Adrenal gland (tissue), 5 donors: ENCODE measurements around the gene MTM1.

Experiments used
- POLR2A ChIP-seq, 2 donors: fragments of 450-650 bp; IDR thresholded peaks; one replicate each; pipeline ENCODE4 v1.6.1; 2017; ENCODE audit warnings: antibody characterized with exemption in 2 of 2, mild to moderate bottlenecking in 2 of 2, moderate library complexity in 1 of 2
- TF ChIP-seq, protein P1 (sequence below), 6 experiments: fragments of 450-650 bp in 4 of 6; fragments of 200-600 bp in 2 of 6; sonication (generic) in 1 of 6; IDR thresholded peaks; 1 replicate in 5 of 6; 2 replicates in 1 of 6; pipeline versions ENCODE4 v1.5.1 to v1.8.0; 2016 to 2021; ENCODE audit warnings: antibody characterized with exemption in 6 of 6, mild to moderate bottlenecking in 2 of 6, moderate library complexity in 1 of 6
- donor health status: DM: no; HTN: no; CAD: no.

DNA sequence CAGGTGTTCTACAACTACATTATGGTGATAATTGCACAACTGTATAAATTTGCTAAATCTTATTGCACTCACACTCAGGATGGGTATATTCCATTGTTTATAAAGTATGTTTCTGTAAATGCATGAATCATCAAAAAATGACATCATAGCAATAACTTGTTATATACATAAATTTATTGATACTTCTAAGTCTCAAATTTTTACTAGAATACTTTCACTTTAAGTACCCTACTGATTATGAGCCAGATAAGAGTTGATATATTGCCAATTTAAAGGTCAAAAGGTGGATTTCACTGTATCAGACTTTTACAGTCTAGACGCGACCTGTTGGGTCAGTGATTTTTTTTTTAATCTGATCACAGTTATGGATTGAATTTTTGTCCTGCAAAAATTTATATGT lies 87.4 kb downstream of the MTM1 start:
- TF ChIP-seq, protein P1, sequence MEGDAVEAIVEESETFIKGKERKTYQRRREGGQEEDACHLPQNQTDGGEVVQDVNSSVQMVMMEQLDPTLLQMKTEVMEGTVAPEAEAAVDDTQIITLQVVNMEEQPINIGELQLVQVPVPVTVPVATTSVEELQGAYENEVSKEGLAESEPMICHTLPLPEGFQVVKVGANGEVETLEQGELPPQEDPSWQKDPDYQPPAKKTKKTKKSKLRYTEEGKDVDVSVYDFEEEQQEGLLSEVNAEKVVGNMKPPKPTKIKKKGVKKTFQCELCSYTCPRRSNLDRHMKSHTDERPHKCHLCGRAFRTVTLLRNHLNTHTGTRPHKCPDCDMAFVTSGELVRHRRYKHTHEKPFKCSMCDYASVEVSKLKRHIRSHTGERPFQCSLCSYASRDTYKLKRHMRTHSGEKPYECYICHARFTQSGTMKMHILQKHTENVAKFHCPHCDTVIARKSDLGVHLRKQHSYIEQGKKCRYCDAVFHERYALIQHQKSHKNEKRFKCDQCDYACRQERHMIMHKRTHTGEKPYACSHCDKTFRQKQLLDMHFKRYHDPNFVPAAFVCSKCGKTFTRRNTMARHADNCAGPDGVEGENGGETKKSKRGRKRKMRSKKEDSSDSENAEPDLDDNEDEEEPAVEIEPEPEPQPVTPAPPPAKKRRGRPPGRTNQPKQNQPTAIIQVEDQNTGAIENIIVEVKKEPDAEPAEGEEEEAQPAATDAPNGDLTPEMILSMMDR (IDR thresholded peaks at IDR 0.05), result no peak
- TF ChIP-seq POLR2A (IDR thresholded peaks at IDR 0.05), result no peak
